SKM-1 treated with dmso at 0.1 percent for 144 hours (cell line): ENCODE results near the gene CFAP157.

Experiments
- DNase-seq: peaks from one replicate; lab custom pipeline; 2025; ENCODE audit not compliant: unreplicated experiment; lab: John Stamatoyannopoulos, UW

The CFAP157 gene

DNA sequence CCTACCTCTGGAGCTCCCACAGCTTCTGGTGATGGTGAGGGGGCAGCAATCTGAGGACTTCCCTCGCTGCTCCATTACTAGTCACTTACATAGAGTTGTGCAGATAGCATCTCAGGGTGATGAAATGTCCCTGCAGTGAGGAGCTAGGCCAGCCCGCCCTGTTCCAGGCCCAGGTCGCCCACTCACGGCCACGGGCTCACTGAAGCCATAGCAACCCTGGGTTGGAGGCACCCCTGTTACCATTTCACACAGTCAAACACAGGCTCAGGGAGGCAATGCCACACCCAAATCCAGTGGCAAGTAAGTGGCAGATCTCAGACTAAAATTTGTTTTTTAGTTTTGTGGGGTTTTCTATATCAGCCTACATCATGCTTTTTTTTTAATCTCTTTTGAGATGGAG lies 52.1 kb downstream of the CFAP157 start:
- no peak for DNase-seq

GRCh38 chr9:127761061-127761460 lies 54.3 kb downstream of the CFAP157 start:
- DNase-seq: no peak

DNA sequence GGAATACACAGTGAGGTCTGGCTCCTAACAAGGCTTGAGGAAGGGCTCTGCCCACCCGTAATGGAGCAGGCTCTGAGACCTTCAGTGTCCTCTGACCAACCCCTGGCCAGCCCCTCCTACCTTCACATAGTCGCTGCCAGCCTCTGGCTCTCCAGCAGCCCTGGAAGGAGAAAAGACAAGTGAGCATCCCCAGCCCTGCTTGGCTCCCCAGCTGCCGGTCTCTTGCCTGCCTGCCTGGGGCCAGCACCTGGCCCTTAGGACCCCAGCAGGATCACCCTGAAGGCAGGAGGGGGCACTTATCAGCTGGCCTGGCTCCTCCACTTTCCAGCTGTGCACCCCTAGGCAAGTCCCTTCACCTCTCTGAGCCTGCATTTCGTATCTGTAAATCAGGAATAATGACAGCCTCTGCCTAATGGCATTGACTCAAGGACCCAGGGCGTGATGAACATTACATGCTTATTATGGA lies 54.7 kb downstream of the CFAP157 start:
- no peak for DNase-seq

DNA sequence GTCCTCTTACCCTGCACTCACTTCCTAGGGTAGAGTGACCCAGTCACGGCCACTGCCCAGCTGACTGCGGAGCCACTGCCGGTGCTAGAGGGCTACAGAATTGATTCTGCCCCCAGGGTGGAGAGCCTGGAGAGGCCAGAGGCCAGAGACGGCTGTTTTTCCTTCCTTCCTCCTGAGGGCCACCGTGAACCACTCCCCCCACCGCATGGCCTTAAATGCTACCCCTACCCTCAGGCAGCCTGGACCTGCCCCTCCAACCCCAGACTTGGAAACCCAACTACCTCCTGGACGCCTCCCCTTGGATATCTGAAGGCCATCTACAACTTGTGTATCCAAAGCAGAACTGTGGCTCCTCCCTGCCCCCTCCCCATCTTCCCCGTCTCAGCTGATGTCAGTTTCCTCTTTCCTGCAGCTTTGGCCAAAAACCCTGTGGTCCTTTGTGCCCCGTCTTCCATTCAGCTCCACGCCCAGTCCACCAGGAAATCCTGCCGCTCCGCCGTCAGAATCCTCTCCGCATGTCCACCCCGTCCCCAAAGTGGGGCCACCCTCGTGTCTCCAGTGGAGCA lies 55.4 kb downstream of the CFAP157 start:
- peak; percentile 7 for DNase-seq

DNA sequence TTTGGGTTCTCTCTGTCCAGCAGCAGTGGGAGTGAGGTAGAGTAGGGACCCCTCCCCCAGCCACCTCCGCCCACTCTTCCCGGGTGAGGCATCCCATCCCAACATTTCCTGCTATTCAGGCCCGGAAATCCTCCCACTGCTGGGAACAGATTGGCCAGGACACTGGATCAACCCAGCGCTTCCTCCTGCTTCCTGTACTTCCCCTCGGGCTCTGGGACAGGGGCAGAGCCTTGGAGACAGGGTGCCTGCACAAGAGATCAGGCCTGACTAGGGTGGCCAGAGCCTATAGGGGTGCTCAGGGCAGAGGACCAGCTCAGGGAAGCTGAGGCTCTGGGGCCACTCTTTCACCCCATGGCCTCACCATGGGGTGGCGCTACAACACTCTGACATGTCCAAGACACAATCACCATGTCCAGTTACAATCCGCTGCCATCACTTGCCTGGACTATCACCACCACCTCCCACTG lies 57.2 kb downstream of the CFAP157 start:
- DNase-seq: peak; percentile 14

- DNase-seq: no peak
These were observed 58.6 kb downstream of the CFAP157 start for GRCh38 chr9:127765418-127765817.
